Lung (tissue), 12 donors: ENCODE data around the gene IL36RN. TPM values are rescaled to one million over a fixed set of nuclear protein-coding genes. Genes with fewer than 3 reads are reported as not detected.

ENCODE experiments used
- ATAC-seq: fragments of 200-7000 bp; cut with Tn5 transposase; one replicate; pipeline ENCODE4 v1.9.1; 2020; ENCODE audit warnings: moderate number of reproducible peaks; ENCODE audit not compliant: insufficient read depth, low FRiP score
- DNase-seq, 3 donors: peaks; one replicate each; pipeline ENCODE4 v3.0.0-alpha.2; 2013 to 2017
- H3K27ac ChIP-seq, 2 donors: one replicate each; pipeline ENCODE4 v1.5.1; 2013; ENCODE audit warnings: mild to moderate bottlenecking in 2 of 2, moderate library complexity in 2 of 2, control low read depth in 1 of 2, inconsistent platforms in 1 of 2, low read depth in 1 of 2, low read length in 1 of 2
- H3K27me3 ChIP-seq, 3 donors: one replicate each; pipeline ENCODE4 v1.5.1; 2013; ENCODE audit warnings: low read length in 2 of 3; ENCODE audit not compliant: control insufficient read depth in 3 of 3, insufficient read depth in 3 of 3
- H3K36me3 ChIP-seq, 4 donors: one replicate each; pipeline ENCODE4 v1.5.1; 2013; ENCODE audit warnings: low read length in 4 of 4, mild to moderate bottlenecking in 1 of 4, moderate library complexity in 1 of 4; ENCODE audit not compliant: control insufficient read depth in 4 of 4, insufficient read depth in 4 of 4
- H3K4me1 ChIP-seq, 5 donors: one replicate each; pipeline ENCODE4 v1.5.1; 2013; ENCODE audit warnings: low read length in 5 of 5, mild to moderate bottlenecking in 2 of 5, moderate library complexity in 1 of 5; ENCODE audit not compliant: control insufficient read depth in 5 of 5, insufficient read depth in 5 of 5
- H3K4me3 ChIP-seq: one replicate; pipeline ENCODE4 v1.5.1; 2013; ENCODE audit warnings: mild to moderate bottlenecking, control low read depth, moderate library complexity
- H3K9ac ChIP-seq, 2 donors: one replicate each; pipeline ENCODE4 v1.5.1; 2013; ENCODE audit warnings: low read length in 2 of 2, control low read depth in 1 of 2; ENCODE audit not compliant: insufficient read depth in 1 of 2
- H3K9me3 ChIP-seq, 4 donors: one replicate each; pipeline ENCODE4 v1.5.1; 2013; ENCODE audit warnings: low read length in 3 of 4, mild to moderate bottlenecking in 1 of 4, moderate library complexity in 1 of 4; ENCODE audit not compliant: control insufficient read depth in 4 of 4, insufficient read depth in 3 of 4
- WGBS, 2 donors: extraction: QIAGEN DNeasy Blood & Tissue Kit; methylation state at CpG; one replicate each; pipeline ENCODE4 v1.1.7; 2013; 5-methylcytosine and 5-hydroxymethylcytosine counted together
- polyA plus RNA-seq, 2 donors: library from polyadenylated mRNA; stranded (reverse); fragments of 200-250 nt; gene quantifications; one replicate each; pipeline ENCODE4 v1.2.1, GENCODE V29; 2013
- total RNA-seq, 2 donors: library from RNA; depleted of rRNA in 1 of 2; stranded (reverse); fragments of >200 nt in 1 of 2; gene quantifications; one replicate each; pipeline ENCODE4 v1.2.1, GENCODE V29; 2014 to 2021
- TF ChIP-seq, protein P1 (sequence below): IDR thresholded peaks from 2 replicates; pipeline ENCODE4 v1.5.1; 2012; ENCODE audit warnings: mild to moderate bottlenecking; ENCODE audit errors: control extremely low read depth, extremely low read depth
- donor health status: control.
- donor health status: control.
- donor health status: Bipolar disorder and iron deficiency.
- donor health status: healthy.
- donor health status: DM: yes; HTN: yes; CAD: no.

The IL36RN gene
- total and polyA plus RNA-seq, 4 donors, result 0.01 to 0.09 TPM; not detected in 2

DNA sequence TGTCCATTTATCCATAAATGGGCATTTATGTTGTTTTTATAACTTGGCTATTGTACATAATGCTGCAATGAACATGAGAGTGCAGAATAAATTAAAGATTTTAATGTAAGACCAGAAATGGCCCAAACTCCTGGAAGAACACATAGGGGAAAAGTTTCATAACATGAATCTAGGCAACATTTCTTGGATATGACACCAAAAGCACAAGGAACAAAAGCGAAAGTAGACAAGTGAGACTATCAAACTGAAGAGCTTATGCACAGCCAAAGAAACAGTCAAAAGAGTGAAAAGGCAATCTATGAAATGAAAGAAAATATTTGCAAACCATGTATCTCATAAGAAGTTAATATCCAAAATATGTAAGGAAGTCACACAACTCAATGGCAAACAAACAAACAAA, 47.9 kb upstream of the IL36RN start:
- no peak for DNase-seq
- H3K36me3 ChIP-seq, result no peaks in the 10 kb centered on the region
- TF ChIP-seq, protein P1, sequence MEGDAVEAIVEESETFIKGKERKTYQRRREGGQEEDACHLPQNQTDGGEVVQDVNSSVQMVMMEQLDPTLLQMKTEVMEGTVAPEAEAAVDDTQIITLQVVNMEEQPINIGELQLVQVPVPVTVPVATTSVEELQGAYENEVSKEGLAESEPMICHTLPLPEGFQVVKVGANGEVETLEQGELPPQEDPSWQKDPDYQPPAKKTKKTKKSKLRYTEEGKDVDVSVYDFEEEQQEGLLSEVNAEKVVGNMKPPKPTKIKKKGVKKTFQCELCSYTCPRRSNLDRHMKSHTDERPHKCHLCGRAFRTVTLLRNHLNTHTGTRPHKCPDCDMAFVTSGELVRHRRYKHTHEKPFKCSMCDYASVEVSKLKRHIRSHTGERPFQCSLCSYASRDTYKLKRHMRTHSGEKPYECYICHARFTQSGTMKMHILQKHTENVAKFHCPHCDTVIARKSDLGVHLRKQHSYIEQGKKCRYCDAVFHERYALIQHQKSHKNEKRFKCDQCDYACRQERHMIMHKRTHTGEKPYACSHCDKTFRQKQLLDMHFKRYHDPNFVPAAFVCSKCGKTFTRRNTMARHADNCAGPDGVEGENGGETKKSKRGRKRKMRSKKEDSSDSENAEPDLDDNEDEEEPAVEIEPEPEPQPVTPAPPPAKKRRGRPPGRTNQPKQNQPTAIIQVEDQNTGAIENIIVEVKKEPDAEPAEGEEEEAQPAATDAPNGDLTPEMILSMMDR, result no peak
- H3K4me1 ChIP-seq, result no peaks in the 10 kb centered on the region
- H3K27me3 ChIP-seq, result no peaks in the 10 kb centered on the region
- no peak overlapping the region for H3K27ac ChIP-seq
- H3K4me3 ChIP-seq, result no peak overlapping the region
- H3K9ac ChIP-seq, result no peak overlapping the region
- 96 to 99% methylated on average over 1 of the region's 1 CpG for WGBS, 2 donors
- no peaks in the 10 kb centered on the region for H3K9me3 ChIP-seq
- ATAC-seq, result no peak

DNA sequence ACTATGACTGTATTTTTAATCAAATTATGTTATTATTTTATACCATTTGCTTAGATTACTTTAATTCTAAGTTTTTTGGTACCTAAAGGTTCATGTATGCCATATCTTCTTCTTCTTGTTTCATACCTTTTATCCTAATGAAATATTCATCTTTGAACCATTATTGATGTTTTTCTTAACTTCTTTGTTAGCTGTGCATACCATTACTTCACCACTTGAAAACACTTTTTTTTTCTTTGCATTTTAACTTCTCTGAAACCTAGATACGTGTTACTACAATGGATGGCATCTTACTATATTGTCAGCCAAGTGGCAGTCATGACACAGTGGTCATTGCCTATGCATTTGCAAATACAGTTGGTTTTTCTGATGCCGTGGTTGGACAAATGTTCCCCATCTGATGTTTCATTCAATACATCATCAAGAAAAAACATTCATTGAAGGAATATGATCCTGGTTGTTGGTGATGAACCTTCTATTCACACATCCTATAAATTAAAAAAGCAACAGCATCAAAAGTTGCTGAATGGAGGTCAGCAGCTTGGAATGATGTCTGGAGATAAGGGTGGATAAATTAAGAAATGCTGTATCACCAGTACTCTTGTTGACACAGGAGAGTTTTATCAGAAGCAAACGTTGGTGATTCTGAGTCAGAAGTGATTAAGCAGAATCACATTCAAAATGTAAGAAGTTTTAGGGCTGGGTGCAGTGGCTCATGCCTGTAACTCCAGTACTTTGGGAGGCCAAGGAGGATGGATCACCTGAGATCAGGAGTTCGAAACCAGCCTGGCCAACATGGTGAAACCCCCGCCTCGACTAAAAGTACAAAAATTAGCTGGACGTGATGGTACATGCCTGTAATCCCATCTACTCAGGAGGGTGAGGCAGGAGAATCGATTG, 46.3 kb upstream of the IL36RN start:
- H3K4me3 ChIP-seq, result no peak overlapping the region
- no peaks in the 10 kb centered on the region for H3K4me1 ChIP-seq
- no peak overlapping the region for H3K27ac ChIP-seq
- no peaks in the 10 kb centered on the region for H3K36me3 ChIP-seq
- 79 to 81% methylated on average over 8 of the region's 8 CpGs for WGBS, 2 donors
- no peaks in the 10 kb centered on the region for H3K27me3 ChIP-seq
- H3K9me3 ChIP-seq, result no peaks in the 10 kb centered on the region
- H3K9ac ChIP-seq, result no peak overlapping the region
- TF ChIP-seq, protein P1, result no peak
- ATAC-seq (no peak), DNase-seq (no peak)

DNA sequence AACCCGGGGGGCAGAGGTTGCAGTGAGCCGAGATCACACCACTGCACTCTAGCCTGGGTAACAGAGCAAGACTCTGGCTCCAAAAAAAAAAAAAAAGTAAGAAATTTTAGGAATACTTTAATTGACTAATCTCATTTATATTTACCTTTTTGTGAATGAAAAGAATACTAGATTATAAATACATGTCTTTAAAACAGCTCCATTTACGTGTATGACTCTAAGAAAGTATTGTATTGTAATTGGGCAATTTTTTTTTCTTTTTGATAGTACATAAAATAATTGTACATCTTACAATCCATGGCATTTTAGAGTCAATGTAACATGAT, 45.7 kb upstream of the IL36RN start:
- H3K27me3 ChIP-seq, result no peaks in the 10 kb centered on the region
- TF ChIP-seq, protein P1, result no peak
- no peak overlapping the region for H3K27ac ChIP-seq
- no peaks in the 10 kb centered on the region for H3K36me3 ChIP-seq
- 86 to 97% methylated on average over 3 of the region's 3 CpGs for WGBS, 2 donors
- no peaks in the 10 kb centered on the region for H3K4me1 ChIP-seq
- H3K9me3 ChIP-seq, result no peaks in the 10 kb centered on the region
- no peak overlapping the region for H3K4me3 ChIP-seq
- DNase-seq (no peak), ATAC-seq (no peak)
- H3K9ac ChIP-seq, result no peak overlapping the region
